Islet of Langerhans (tissue), 1 donor: ENCODE data around the gene TSHB.
A peak's percentile ranks its signal among the peaks of the same experiment; 100 is the strongest.
"Not testable (repeated sequence)": the region's sequence is repeated elsewhere in the genome, so short reads cannot be mapped to it uniquely, and the experiment has no call there.

ENCODE experiments used
- FAIRE-seq: peaks from one replicate; lab custom pipeline; 2011; peaks lifted over from hg19 to GRCh38; lab: Jason Lieb, UNC

TSHB gene

DNA sequence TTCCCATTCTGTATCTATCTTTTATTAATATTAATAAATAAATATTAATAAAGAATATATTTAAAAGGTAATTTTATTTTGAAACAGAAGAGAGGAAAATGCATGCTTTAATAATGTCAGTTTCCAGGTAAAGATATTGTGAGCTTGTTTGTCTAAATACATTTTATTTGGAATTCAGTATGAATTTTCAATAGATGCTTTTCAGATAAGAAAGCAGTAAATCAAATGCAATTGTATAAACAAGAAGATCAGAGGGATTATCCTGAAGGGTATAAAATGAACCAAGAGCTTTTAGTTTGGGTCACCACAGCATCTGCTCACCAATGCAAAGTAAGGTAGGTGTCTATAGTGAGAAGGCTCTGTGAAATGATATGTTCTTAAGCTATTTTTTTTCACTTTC lies at the start of gene TSHB:
Gene TSHB, plus strand, starts transcription at position 301 of the 400 bp plus-strand sequence. CDS start 3,537 bp downstream, outside the sequence.
- no peak for FAIRE-seq

DNA sequence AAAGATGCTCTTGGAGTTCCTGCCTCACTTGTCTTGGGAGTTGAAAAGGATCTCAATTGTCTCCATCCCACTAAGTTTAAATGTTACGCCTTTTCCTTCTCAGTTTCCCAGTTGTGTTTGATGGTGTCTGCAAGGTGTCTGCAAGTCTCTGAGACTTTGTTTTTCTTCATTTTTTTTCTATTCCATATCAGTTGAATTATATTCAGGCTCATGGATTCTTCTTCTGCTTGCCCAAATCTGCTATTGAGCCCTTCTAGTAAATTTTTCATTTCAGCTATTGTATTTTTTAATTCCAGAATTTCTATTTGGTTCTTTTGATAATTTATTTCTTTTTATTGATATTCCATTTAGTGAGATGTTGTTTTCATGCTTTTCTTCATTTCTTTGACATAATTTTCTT lies 47.4 kb upstream of the TSHB start:
- no peak for FAIRE-seq

DNA sequence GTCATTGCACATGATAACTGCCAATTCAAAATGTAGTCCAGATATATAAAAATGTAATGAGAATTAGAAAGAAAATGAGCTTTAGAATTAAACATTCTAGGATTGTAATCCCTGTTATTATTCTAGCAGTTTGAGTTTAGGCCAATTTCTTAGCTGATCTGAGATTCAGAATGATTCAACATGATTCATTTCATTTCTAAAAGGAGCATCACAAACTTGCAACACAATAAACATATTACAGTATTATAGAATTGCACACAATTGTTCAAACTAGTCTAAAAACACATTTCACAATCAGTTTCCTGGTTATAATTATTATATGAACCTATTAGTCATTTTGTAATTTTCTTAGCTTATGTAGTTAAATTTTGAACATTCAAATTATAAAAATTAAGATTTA lies 43.3 kb upstream of the TSHB start:
- no peak for FAIRE-seq

DNA sequence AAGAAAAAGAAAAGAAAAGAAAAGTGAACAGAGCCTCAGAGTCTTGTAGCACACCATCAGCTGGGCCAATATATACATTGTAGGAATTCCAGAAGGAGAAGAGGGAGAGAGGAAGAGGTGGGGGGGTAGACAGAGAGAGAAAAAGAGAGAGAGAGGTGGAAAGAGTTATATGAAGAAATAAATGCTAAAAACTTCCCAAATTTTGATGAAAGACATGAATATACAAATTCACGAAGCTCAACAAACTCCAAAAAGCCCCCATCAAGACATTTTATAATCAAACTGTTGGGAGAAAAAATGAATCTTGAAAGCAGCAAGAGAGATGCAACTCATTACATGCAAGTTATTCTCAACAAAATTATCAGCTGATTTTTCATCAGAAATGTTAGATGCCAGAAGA lies 41.5 kb upstream of the TSHB start:
- no peak for FAIRE-seq

DNA sequence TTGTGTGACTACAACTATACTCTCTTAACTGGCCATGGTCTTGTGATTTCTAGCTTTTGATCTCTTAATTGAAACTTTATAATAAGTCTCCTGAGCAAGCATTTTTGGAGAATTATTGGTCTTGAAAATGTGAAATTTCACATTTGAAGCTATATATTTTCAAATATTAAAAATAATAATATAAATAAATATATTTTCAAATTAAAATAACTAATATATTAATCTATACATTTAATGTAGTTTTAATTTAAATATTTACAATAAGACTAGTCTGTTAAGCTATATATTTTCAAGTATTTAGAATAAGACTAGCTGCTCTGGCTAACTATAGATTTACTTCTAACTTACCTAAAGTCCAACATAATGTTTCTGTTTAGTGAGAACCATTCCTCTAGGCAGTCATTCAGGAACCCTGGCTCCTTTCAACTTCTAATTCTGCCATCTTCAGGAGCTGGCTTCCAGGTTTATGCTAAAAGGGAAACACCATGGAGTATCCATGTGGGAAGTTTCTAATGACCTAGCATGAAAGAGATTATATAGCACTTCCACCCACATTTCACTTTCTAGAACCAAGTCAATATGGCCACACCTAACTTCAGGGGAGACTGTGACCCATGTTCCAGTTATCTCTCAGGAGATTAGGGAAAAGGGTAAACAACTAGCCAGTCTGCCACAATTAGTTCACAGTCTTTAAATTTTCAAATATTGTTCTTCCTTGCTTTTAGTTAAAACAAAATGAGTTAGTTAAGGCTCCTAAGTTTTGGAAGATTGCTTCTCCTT lies 31.9 kb upstream of the TSHB start:
- FAIRE-seq = no peak

DNA sequence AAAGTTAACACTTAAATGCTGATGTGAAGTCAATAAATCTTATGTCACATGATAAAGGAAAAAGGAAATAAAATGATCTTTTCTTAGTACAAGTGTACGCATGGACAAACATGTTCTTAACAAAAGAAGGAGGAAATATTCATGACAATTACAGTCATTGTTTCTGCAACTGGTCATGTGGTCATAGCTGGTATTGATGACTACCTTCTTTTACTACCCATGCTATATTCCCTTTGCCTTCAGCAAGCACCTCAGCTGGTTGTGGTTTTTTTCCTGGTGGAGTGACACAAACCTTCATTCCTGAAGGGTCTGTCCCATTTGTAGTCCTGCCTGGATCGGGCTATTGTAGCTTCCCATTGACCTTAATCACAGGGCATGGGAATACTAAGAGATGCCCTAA lies 23.4 kb upstream of the TSHB start:
- FAIRE-seq = no peak

GRCh38 chr1:115012006-115012405 lies 17.6 kb upstream of the TSHB start:
- no peak for FAIRE-seq

DNA sequence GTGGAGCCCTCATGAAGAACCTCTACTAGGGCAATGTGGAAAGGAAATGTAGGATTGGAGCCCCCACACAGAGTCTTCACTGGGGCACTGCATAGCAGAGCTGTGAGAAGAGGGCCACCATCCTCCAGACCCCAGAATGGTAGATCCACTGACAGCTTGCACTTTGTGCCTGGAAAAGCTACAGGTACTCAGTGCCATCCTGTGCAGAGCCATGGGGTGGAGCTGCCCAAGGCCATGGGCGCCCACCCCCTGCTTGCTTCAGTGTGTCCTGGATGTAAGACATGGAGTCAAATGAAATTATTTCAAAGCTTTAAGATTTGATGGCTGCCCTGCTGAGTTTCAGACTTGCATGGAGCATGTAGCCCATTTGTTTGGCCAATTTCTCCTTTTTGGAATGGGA lies 17.2 kb upstream of the TSHB start:
- no peak for FAIRE-seq

DNA sequence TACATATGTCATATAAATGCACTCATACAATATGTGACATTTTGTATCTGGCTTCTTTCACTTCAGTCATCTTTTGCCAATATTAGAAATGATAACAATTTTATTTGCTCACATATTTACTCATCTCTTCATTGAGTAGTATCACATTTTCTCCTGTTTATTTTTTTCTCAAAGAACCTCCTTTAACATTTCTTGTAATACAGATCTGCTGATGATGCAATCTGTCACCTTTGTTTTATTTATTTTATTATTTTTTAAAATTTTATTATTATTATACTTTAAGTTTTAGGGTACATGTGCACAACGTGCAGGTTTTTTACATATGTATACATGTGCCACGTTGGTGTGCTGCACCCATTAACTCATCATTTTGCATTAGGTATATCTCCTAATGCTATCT lies 15.8 kb upstream of the TSHB start:
- no peak for FAIRE-seq

GRCh38 chr1:115019549-115019948 lies 10.1 kb upstream of the TSHB start:
- FAIRE-seq = not testable (repeated sequence)

GRCh38 chr1:115021145-115021544 lies 8.5 kb upstream of the TSHB start:
- FAIRE-seq = no peak

DNA sequence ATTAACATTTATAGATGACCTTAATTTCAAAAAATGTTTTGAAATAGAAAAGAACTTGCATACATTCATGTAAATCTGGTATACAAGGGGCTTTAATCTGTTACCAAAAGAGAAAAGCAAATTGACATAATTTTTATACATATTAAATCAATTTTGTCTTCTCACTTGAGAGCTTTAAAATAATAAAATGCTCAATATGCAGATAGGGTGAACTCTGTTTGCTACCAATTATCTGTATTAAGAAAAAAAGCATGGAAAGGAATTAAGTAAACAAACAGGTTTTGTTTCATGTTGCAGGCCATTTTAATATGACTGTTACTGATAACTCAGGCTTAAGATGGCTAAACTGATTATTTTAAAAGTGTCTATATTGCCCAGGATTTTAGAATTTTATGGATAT lies 6.0 kb upstream of the TSHB start:
- no peak for FAIRE-seq

GRCh38 chr1:115031595-115031994 lies 2.0 kb downstream of the TSHB start:
- FAIRE-seq = no peak

- FAIRE-seq = no peak
Observed at GRCh38 chr1:115035652-115036051, 6.0 kb downstream of the TSHB start.

DNA sequence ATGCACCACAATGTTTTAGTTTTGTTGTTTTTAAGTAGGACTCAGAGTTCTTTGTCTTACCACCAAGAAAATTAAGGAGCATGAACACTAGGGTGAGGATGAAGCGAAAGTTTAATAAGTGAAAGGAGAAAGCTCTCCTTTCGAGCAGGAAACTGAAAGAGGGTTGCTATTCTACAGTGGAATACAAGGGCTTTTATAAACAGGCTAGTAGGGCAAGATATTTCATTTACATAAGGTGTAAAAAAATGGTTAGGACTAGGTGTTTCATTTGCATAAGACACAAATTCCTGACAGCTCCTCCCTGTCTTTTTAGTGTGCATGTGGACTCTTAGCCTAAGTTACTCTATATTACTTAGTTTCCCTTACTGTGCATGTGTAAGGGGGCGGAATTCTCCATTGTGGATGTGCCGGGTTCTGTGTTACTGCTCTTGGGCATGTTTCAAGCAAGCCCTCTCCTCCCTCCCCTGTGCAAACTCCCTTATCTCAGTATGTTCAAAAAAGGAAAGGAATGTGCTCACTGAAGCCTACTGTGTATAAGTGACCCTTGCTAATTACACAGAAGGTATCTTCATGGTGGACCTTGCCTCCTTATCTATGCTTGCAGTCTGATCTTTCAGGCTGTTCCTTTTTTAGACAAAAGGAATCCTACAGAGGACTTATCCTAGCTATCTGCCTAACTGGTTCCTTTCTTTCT lies 7.3 kb downstream of the TSHB start:
- no peak for FAIRE-seq

DNA sequence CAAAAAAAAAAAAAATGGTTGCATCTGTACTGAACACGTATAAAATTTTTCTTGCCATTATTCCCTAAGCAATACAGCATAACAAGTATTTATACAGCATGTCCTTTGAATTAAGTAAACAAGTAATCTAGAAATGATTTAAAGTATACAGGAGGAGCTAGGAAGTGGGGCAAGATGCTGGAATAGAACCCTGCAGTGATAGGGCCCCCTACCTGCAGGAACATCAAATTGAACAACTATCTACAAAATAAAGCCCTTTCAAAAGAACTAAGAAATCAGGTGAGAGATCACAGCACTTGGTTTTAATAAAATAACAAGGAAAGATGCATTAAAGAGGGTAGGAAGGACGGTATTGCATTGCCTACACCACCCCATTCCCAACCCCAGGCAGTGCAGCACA lies 10.9 kb downstream of the TSHB start:
- FAIRE-seq = no peak

GRCh38 chr1:115041654-115042053 lies 12.0 kb downstream of the TSHB start:
- FAIRE-seq = no peak

- FAIRE-seq = no peak
Observed at GRCh38 chr1:115046751-115047150, 17.1 kb downstream of the TSHB start.

DNA sequence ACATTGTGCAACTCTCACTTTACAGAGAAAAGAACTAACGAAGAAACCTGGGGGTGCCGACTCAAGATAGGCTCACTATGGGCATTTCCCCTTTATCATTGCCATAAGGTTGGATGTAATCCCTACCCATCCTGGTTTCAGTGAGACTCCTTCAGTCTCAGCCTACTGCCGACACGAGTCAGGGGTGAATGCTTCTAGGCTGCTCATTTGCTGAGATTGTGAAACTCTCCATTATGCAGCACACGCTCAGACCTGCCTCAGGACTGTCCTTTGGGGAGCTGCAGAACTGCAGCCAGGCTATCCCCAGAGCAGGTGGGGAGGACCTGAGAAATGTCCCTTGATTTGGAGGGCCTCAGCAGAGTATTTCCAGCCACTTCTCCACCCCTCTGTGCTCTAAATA lies 22.2 kb downstream of the TSHB start:
- FAIRE-seq = no peak

DNA sequence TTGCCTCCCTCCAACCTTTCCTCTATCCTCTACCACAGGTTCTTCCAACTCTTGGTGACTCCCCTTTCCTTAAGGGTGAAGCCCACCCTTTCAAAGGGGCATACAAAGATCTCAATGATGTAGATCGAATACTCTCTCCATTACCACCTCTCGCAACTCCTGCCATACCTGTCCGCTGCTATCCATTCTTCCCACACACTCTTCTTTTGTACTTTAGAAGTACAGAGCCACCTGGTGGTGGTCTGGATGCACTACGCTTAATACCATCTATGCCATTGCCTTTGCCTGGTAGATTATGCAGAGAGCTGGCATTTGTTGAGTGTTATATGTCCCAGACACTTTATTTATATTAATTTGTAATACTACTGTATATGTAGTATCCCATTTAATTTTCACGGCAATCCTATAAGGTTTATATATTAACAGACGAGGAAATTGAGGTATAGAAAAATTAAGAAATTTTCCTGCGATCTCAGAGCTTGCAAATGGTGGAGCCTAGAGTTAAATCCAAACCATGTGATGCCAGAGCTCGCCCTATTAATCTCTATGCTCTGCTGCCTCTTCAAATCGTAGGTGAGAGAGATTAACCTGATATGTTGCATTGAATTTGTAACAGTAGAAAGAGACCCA lies 22.9 kb downstream of the TSHB start:
- peak; percentile 64 for FAIRE-seq

DNA sequence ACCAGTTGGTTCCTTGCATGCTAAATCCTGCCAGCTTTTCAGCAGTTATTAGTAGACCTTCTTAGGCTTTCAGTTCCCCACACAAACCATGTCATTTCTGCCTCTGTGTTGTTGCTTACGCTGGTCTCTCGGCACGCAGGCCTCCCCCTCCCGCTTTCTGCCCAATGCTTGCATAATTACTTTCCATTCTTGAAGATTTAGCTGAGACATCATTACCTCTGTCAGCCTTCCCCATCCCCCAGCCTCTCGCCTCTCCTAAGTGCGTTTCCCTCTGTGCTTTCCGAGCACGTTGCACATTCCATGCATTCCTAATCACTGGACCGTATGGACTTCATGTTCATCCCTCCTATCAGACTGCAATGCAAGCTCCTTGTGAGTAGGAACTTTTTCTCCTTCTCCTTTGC lies 26.8 kb downstream of the TSHB start:
- no peak for FAIRE-seq

DNA sequence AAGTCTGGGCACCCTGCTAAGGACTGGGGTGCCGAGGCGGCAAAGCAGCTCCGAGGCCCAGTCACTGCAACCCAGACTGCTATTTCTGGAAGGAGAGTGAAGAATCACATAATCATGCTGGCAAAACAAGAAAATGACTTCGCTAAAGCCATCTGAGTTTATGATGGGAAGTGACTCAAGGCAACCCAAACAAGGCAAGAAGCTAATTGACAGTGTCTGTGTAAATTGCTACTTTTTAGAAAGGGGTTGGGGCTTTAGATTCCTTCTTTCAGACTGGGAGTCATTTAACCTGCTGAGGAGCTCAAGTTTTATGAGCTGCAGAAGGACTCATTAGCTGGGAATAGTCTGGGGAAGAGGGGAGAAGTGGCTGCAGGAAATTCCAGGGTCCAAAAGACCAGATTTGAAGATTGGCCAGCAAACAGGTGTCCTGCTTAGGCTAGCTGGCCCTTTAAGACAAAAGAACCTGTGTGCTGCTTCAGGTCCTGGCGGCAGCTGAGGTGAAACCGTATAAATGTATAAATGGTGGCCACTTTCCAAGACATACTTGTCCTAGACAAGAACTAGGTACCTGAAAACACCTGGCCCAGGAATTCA lies 28.1 kb downstream of the TSHB start:
- FAIRE-seq = no peak

DNA sequence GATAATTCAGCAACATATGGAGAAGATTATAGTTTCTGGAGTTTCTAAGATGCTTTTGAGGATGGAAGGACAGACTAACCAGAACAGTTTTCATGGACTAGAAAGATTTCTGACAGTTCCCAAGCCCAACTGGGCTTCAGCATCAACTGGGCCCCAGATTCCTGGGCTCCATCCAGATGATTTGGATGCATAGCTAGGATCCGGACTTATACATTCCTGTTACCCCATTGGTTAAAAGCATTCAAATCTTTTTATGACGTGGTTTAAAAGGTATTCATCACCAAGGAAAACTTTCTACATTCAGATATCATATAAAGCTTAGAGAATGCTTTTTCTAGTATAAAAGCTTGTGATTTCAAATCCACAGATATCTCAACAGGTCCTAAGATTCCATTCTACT lies 29.7 kb downstream of the TSHB start:
- FAIRE-seq = no peak
